BJ (cell line): ENCODE data around the gene LCP1. TPM values are rescaled to one million over a fixed set of nuclear protein-coding genes. Genes with fewer than 3 reads are reported as not detected.
A peak's percentile ranks its signal among the peaks of the same experiment; 100 is the strongest.
"Not testable (repeated sequence)": the region's sequence is repeated elsewhere in the genome, so short reads cannot be mapped to it uniquely, and the experiment has no call there.

Experiments
- CTCF ChIA-PET: fragments of 350-600 bp; formaldehyde crosslinking; extraction: SDS; loops from one replicate; lab custom pipeline; 2021; ENCODE audit warnings: antibody characterized with exemption, inconsistent platforms; lab: Yijun Ruan, JAX
- POLR2A ChIA-PET: fragments of 300-600 bp; sonication (Branson Sonifier 250); formaldehyde crosslinking; extraction: SDS; loops from one replicate; lab custom pipeline; 2021; ENCODE audit warnings: antibody characterized with exemption; lab: Charles Lee
- DNase-seq: peaks from one replicate; pipeline ENCODE4 v3.0.0-alpha.2; 2011; ENCODE audit warnings: low read depth
- H3K27me3 ChIP-seq: 2 replicates; pipeline ENCODE4 v1.6.0; 2011; ENCODE audit warnings: low read length; ENCODE audit not compliant: control insufficient read depth, insufficient read depth
- H3K36me3 ChIP-seq: 2 replicates; pipeline ENCODE4 v1.5.1; 2011; ENCODE audit warnings: low read length; ENCODE audit not compliant: control insufficient read depth, insufficient read depth
- H3K4me3 ChIP-seq: 2 replicates; pipeline ENCODE4 v1.5.1; 2011; ENCODE audit warnings: low read depth, mild to moderate bottlenecking, control low read depth, low read length
- CTCF ChIP-seq: IDR thresholded peaks from 2 replicates; pipeline ENCODE4 v1.5.1; 2011; ENCODE audit warnings: low read depth, mild to moderate bottlenecking, control low read depth, inconsistent platforms, low read length, moderate library complexity; ENCODE audit not compliant: insufficient read depth
- polyA plus RNA-seq: library from polyadenylated mRNA; depleted of rRNA; stranded (reverse); fragments of >200 nt; gene quantifications from 2 replicates; pipeline ENCODE4 v1.2.3, GENCODE V29; 2011

Gene LCP1
- polyA plus RNA-seq, 1 experiment: 0.06 TPM

GRCh38 chr13:46166224-46166584 lies 15.8 kb downstream of the LCP1 start:
- DNase-seq: no peak
- ChIA-PET POLR2A (interaction anchor here (0.6 to 1.0 kb wide), 2 partner anchors 9 to 47 kb away, joined by 4 read pairs; no protein-coding TSS in a partner anchor), CTCF (interaction anchor here (0.6 to 2.0 kb wide), 3 partner anchors 11 to 156 kb away, joined by 3 to 9 read pairs (median 4); no protein-coding TSS in a partner anchor)
- H3K4me3 ChIP-seq: no peak overlapping the region
- peaks cover 3% of the 10 kb centered on the region for H3K27me3 ChIP-seq
- no peaks in the 10 kb centered on the region for H3K36me3 ChIP-seq
- TF ChIP-seq CTCF: no peak

GRCh38 chr13:46165485-46166223 lies 16.3 kb downstream of the LCP1 start:
- peaks cover 3% of the 10 kb centered on the region for H3K27me3 ChIP-seq
- no peaks in the 10 kb centered on the region for H3K36me3 ChIP-seq
- no peak for TF ChIP-seq CTCF
- no peak for DNase-seq
- no peak overlapping the region for H3K4me3 ChIP-seq
- ChIA-PET CTCF (interaction anchor here (0.6 to 2.0 kb wide), 4 partner anchors 11 to 200 kb away, joined by 3 to 9 read pairs (median 4); no protein-coding TSS in a partner anchor), POLR2A (interaction anchor here (0.6 to 1.0 kb wide), 2 partner anchors 9 to 47 kb away, joined by 4 read pairs; no protein-coding TSS in a partner anchor)

- Histone ChIP-seq H3K4me3 (no peak overlapping the region), H3K36me3 (no peaks in the 10 kb centered on the region), H3K27me3 (peaks cover 4% of the 10 kb centered on the region)
- no peak for TF ChIP-seq CTCF
- POLR2A ChIA-PET: no interaction called here
- CTCF ChIA-PET: no interaction called here
- no peak for DNase-seq
These were observed 17.3 kb downstream of the LCP1 start for GRCh38 chr13:46164661-46165060.

GRCh38 chr13:46162741-46163140 lies 19.2 kb downstream of the LCP1 start:
- CTCF ChIA-PET, DNase-seq, POLR2A ChIA-PET, H3K36me3 ChIP-seq, H3K4me3 ChIP-seq, H3K27me3 ChIP-seq: not testable (repeated sequence)

- POLR2A ChIA-PET: no interaction called here
- Histone ChIP-seq H3K4me3 (no peak overlapping the region), H3K27me3 (peaks cover 1% of the 10 kb centered on the region), H3K36me3 (no peaks in the 10 kb centered on the region)
- peak; percentile 4 for DNase-seq
- TF ChIP-seq CTCF: peak; percentile 74
- CTCF ChIA-PET: interaction anchor here (0.7 to 3.0 kb wide), 23 partner anchors 8 to 571 kb away, joined by 3 to 31 read pairs (median 4); no protein-coding TSS in a partner anchor
These were observed 21.4 kb downstream of the LCP1 start for GRCh38 chr13:46160471-46161066.
